Spleen (tissue), 11 donors: ENCODE data around the gene SLC1A2. TPM values are rescaled to one million over a fixed set of nuclear protein-coding genes. Genes with fewer than 3 reads are reported as not detected.

Experiments
- DNase-seq: peaks from one replicate; pipeline ENCODE4 v3.0.0-alpha.2; 2020
- H3K27ac ChIP-seq, 8 donors: fragments of 200-600 bp; sonication (generic) in 7 of 8; 1 replicate in 4 of 8; 2 replicates in 4 of 8; pipeline versions ENCODE4 v1.5.0 to v1.8.0; 2016 to 2021; ENCODE audit warnings: inconsistent platforms in 4 of 8, mild to moderate bottlenecking in 4 of 8, moderate library complexity in 1 of 8
- H3K27me3 ChIP-seq, 7 donors: fragments of 200-600 bp; sonication (generic) in 6 of 7; replicated peaks in 1 of 7; 1 replicate in 4 of 7; 2 replicates in 3 of 7; pipeline versions ENCODE4 v1.5.0 to v1.8.0; 2016 to 2021; ENCODE audit warnings: inconsistent platforms in 3 of 7, mild to moderate bottlenecking in 1 of 7
- H3K36me3 ChIP-seq, 6 donors: fragments of 200-600 bp; sonication (generic) in 5 of 6; 1 replicate in 4 of 6; 2 replicates in 2 of 6; pipeline versions ENCODE4 v1.5.0 to v1.8.0; 2016 to 2021; ENCODE audit warnings: inconsistent platforms in 2 of 6
- H3K4me1 ChIP-seq, 6 donors: fragments of 200-600 bp; sonication (generic) in 5 of 6; 1 replicate in 3 of 6; 2 replicates in 3 of 6; pipeline versions ENCODE4 v1.5.0 to v1.8.0; 2016 to 2021; ENCODE audit warnings: inconsistent platforms in 3 of 6
- H3K4me3 ChIP-seq, 8 donors: fragments of 200-600 bp; sonication (generic) in 7 of 8; 1 replicate in 4 of 8; 2 replicates in 4 of 8; pipeline versions ENCODE4 v1.5.0 to v1.8.0; 2016 to 2021; ENCODE audit warnings: inconsistent platforms in 4 of 8, mild to moderate bottlenecking in 4 of 8, moderate library complexity in 2 of 8
- H3K9me3 ChIP-seq, 8 donors: fragments of 200-600 bp; sonication (generic) in 7 of 8; 1 replicate in 4 of 8; 2 replicates in 4 of 8; pipeline versions ENCODE4 v1.5.0 to v1.8.0; 2016 to 2021; ENCODE audit warnings: inconsistent platforms in 4 of 8
- POLR2A ChIP-seq, 3 donors: fragments of 450-650 bp; IDR thresholded peaks; one replicate each; pipeline ENCODE4 v1.5.1; 2017; ENCODE audit warnings: antibody characterized with exemption in 3 of 3, mild to moderate bottlenecking in 1 of 3
- POLR2AphosphoS5 ChIP-seq, 3 donors: sonication (generic); formaldehyde crosslinking; IDR thresholded peaks; one replicate each; pipeline ENCODE4 v1.5.1; 2017; ENCODE audit warnings: antibody characterized with exemption in 3 of 3
- WGBS, 5 donors: extraction: QIAGEN DNeasy Blood & Tissue Kit in 3 of 5; methylation state at CpG; one replicate each; pipeline versions ENCODE4 v1.1.5 to v1.1.7; 2013 to 2018; 5-methylcytosine and 5-hydroxymethylcytosine counted together
- intact Hi-C: fragments of 100-400 bp; cut with DNase I; formaldehyde crosslinking; loops from one replicate; pipeline ENCODE4 v1.15.0; 2023; ENCODE audit warnings: low total_unique reads
- polyA plus RNA-seq, 3 donors: library from polyadenylated mRNA; stranded (reverse); fragments of 200-250 nt; gene quantifications; one replicate each; pipeline ENCODE4 v1.2.1, GENCODE V29; 2013
- total RNA-seq, 7 donors: library from RNA; depleted of rRNA in 3 of 7; stranded (reverse); fragments of >200 nt in 3 of 7; fragmentation: NEBNext Ultra II Directional in 4 of 7; extraction: Animal tissue kit (Norgen Biotek cat#: 25700) in 4 of 7; gene quantifications; one replicate each; pipeline versions ENCODE4 v1.1.0 to v1.2.1, GENCODE V29; 2016 to 2021
- TF ChIP-seq, protein P1 (sequence below), 11 experiments: fragments of 200-600 bp in 7 of 11; fragments of 450-650 bp in 4 of 11; sonication (generic) in 4 of 11; IDR thresholded peaks in 8 of 11; conservative IDR thresholded peaks in 3 of 11; 1 replicate in 7 of 11; 2 replicates in 4 of 11; pipeline versions ENCODE4 v1.4.0 to v1.8.0; 2016 to 2021; ENCODE audit warnings: antibody characterized with exemption in 11 of 11, inconsistent platforms in 4 of 11, mild to moderate bottlenecking in 1 of 11
- donor health status: healthy with polysubstance abuse.
- donor health status: DM: no; HTN: no; CAD: no; lungs with moderate emphysema.
- donor health status: DM: no; HTN: no; CAD: no.
- donor health status: Bipolar disorder and iron deficiency.
- donor health status: healthy.
- donor health status: DM: no; HTN: no; CAD: no.
- donor health status: DM: yes; HTN: yes; CAD: no.

Gene SLC1A2
- total and polyA plus RNA-seq, 10 donors, result 0.26 to 3.8 (median 0.93) TPM

DNA sequence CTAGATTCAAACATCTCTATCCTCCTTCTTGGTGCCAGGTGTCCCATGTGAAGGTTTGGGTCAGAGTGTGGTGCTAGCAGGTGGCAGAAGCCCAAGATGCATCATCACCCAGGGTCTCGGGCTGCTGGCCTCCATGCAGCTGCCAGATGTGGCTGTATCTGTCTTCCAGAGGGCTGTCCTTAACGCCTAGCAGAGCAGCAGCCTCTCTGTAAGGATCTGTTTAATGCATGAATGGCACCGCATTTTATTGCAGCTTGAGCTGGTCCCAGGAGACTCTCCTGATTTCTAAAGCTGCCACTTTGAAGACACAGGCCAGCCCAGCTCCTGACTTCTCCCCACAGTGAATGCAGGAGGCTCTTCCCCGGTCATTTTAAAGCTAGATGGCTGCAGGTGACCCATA, 26.3 kb downstream of the SLC1A2 start:
- Histone ChIP-seq H3K4me1 (peaks cover 4 to 20% (median 16%) of the 10 kb centered on the region in 6 donors), H3K9me3 (no peaks in the 10 kb centered on the region), H3K36me3 (no peaks in the 10 kb centered on the region), H3K27ac (no peak overlapping the region), H3K4me3 (no peak overlapping the region), H3K27me3 (peaks cover 0 to 7% (median 0%) of the 10 kb centered on the region in 7 donors)
- no peak for DNase-seq
- intact Hi-C loops, result loop anchor here (5.0 kb wide), 2 partner anchors 466 to 811 kb away; no protein-coding TSS in a partner anchor
- WGBS, 5 donors, result 54 to 72% (median 68%) methylated on average over 4 of the region's 4 CpGs
- TF ChIP-seq POLR2AphosphoS5 (IDR thresholded peaks at IDR 0.05) (no peak), POLR2A (IDR thresholded peaks at IDR 0.05) (no peak)
- TF ChIP-seq, protein P1, sequence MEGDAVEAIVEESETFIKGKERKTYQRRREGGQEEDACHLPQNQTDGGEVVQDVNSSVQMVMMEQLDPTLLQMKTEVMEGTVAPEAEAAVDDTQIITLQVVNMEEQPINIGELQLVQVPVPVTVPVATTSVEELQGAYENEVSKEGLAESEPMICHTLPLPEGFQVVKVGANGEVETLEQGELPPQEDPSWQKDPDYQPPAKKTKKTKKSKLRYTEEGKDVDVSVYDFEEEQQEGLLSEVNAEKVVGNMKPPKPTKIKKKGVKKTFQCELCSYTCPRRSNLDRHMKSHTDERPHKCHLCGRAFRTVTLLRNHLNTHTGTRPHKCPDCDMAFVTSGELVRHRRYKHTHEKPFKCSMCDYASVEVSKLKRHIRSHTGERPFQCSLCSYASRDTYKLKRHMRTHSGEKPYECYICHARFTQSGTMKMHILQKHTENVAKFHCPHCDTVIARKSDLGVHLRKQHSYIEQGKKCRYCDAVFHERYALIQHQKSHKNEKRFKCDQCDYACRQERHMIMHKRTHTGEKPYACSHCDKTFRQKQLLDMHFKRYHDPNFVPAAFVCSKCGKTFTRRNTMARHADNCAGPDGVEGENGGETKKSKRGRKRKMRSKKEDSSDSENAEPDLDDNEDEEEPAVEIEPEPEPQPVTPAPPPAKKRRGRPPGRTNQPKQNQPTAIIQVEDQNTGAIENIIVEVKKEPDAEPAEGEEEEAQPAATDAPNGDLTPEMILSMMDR (IDR thresholded peaks at IDR 0.05 in 8 of 11, conservative IDR thresholded peaks at IDR 0.05 in 3 of 11), result no peak

DNA sequence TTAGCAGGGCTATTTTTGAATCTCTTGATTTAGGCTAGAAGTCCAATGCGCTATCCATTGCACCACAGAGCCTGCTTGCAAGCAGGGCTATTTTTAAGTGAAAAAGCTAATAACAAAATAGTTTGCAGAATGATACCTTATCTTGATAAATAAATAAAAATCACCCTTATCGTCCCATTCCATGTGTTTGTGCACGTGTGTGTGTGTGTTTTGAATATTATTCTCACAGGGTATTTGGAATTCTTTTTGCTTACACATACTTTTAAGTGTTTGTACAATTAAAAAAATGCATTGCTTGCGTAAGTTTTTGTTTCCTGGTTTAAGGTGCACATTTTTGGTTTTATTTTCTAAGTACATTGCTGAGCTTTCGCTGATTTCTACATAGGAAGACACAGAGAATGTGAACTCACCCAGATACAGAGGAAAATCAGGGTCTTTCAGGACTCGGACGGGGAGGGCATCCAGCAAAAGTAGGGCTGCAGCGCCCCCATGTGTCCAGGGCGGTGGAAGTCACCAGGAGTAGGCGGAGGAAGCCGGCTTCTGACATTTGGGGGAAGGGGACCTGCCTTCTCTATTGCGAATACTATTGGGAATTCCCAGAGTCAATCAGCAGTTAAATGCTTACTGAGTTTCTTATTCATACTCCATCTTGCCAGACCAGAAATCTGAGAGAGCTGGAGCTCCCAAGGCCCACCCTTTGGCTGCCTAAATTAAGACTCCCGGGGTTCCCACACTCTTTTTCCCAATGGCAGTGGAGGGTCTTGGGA, 27.3 kb downstream of the SLC1A2 start:
- intact Hi-C loops, result loop anchor here (5.0 kb wide), 2 partner anchors 465 to 810 kb away; no protein-coding TSS in a partner anchor

DNA sequence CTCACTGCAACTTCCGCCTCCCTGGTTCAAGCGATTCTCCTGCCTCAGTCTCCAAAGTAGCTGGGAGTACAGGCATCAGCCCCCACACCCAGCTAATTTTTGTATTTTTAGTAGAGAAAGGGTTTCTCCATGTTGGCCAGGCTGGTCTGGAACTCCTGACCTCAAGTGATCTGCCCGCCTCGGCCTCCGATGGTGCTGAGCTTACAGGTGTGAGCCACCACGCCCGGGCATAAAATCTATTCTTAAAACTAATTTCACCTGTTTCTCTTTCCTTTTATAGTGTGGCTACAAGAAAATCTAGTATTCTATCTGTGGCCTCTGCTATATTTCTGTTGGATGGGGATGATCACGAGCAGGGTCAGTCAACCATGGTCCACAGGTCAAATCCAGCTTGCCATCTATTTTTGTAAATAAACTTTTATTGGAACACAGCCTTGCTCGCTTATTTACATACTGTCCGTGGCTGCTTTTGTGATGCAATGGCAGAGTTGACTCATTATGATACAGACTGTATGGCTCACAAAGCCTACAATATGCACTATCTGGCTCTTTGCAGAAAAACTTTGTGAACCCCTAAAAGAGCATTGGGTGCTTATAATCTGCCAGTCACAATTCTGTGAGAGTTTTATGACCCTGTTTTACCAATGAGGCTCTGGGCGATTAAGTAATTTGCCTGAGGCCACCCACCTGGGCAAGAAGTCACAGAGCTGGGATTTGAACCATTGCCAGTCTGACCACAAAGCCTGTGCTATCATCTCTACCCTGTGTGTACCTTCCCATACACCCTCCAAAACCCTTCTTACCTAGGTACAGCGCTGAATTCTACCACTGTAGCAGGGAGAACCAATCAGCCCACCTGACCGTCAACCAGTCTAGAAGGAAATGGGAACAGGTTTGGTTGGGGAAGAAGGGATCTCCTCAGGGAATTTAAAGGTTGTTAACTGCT, 28.3 kb downstream of the SLC1A2 start:
- intact Hi-C loops, result loop anchor here (5.0 kb wide), 2 partner anchors 464 to 809 kb away; no protein-coding TSS in a partner anchor
- DNase-seq, result no peak
- H3K27ac ChIP-seq, result no peak overlapping the region

More for the DNA sequence above, 27.3 kb downstream of the SLC1A2 start:
- peak; percentile 94 for DNase-seq
- H3K27me3 ChIP-seq, result peaks cover 0 to 7% (median 0%) of the 10 kb centered on the region in 7 donors
- peaks cover 4 to 20% (median 16%) of the 10 kb centered on the region in 6 donors for H3K4me1 ChIP-seq
- 23 to 32% (median 24%) methylated on average over 13 of the region's 13 CpGs for WGBS, 5 donors
- no peak overlapping the region for H3K27ac ChIP-seq
- H3K4me3 ChIP-seq, result peak overlapping the region in 1 of 8 donors; percentile 12
- no peaks in the 10 kb centered on the region for H3K9me3 ChIP-seq
- H3K36me3 ChIP-seq, result no peaks in the 10 kb centered on the region
- TF ChIP-seq, protein P1 (IDR thresholded peaks at IDR 0.05 in 8 of 11, conservative IDR thresholded peaks at IDR 0.05 in 3 of 11), result peak; percentile 74 to 93 (median 89)
- peak in 2 of 3 donors; percentile 17 to 31 for TF ChIP-seq POLR2AphosphoS5 (IDR thresholded peaks at IDR 0.05)
- no peak for TF ChIP-seq POLR2A (IDR thresholded peaks at IDR 0.05)

More for the DNA sequence above, 28.3 kb downstream of the SLC1A2 start:
- H3K4me3 ChIP-seq, result no peak overlapping the region
- 70 to 79% (median 78%) methylated on average over 13 of the region's 13 CpGs for WGBS, 5 donors
- H3K27me3 ChIP-seq, result peaks cover 0 to 7% (median 0%) of the 10 kb centered on the region in 7 donors
- no peaks in the 10 kb centered on the region for H3K36me3 ChIP-seq
- H3K4me1 ChIP-seq, result peaks cover 4 to 20% (median 16%) of the 10 kb centered on the region in 6 donors
- TF ChIP-seq, protein P1 (IDR thresholded peaks at IDR 0.05 in 8 of 11, conservative IDR thresholded peaks at IDR 0.05 in 3 of 11), result no peak
- no peak for TF ChIP-seq POLR2AphosphoS5 (IDR thresholded peaks at IDR 0.05)
- no peak for TF ChIP-seq POLR2A (IDR thresholded peaks at IDR 0.05)
- no peaks in the 10 kb centered on the region for H3K9me3 ChIP-seq
